ENCODE results near the gene OR10P1.

Gene OR10P1

GRCh38 chr12:55652352-55652751 is 15.7 kb downstream of the OR10P1 start:
- DNase-seq = peak; percentile 64

- no peak for DNase-seq
Observed at GRCh38 chr12:55653031-55653430, 16.3 kb downstream of the OR10P1 start.

- DNase-seq = no peak
Observed at GRCh38 chr12:55654511-55655214, 18.0 kb downstream of the OR10P1 start.

GRCh38 chr12:55657212-55657611 is 20.5 kb downstream of the OR10P1 start:
- no peak for DNase-seq

GRCh38 chr12:55658212-55658611 is 21.5 kb downstream of the OR10P1 start:
- DNase-seq = no peak

GRCh38 chr12:55658635-55659391 is 22.1 kb downstream of the OR10P1 start:
- DNase-seq = no peak

GRCh38 chr12:55659486-55660385 is 23.0 kb downstream of the OR10P1 start:
- DNase-seq = peak; percentile 45

- no peak for DNase-seq
Observed at GRCh38 chr12:55663391-55663790, 26.7 kb downstream of the OR10P1 start.

GRCh38 chr12:55664826-55665225 is 28.1 kb downstream of the OR10P1 start:
- DNase-seq = no peak

- no peak for DNase-seq
Observed at GRCh38 chr12:55666508-55666907, 29.8 kb downstream of the OR10P1 start.

- no peak for DNase-seq
Observed at GRCh38 chr12:55670276-55670675, 33.6 kb downstream of the OR10P1 start.

GRCh38 chr12:55671746-55672145 is 35.1 kb downstream of the OR10P1 start:
- no peak for DNase-seq

GRCh38 chr12:55673638-55674037 is 36.9 kb downstream of the OR10P1 start:
- DNase-seq = peak; percentile 72

- peak; percentile 77 for DNase-seq
Observed at GRCh38 chr12:55675666-55676065, 39.0 kb downstream of the OR10P1 start.

- DNase-seq = peak; percentile 90
Observed at GRCh38 chr12:55676707-55677106, 40.0 kb downstream of the OR10P1 start.

GRCh38 chr12:55679691-55680090 is 43.0 kb downstream of the OR10P1 start:
- DNase-seq = no peak

GRCh38 chr12:55681142-55682077 is 44.7 kb downstream of the OR10P1 start:
- peak; percentile 33 for DNase-seq

- DNase-seq = no peak
Observed at GRCh38 chr12:55682087-55682796, 45.5 kb downstream of the OR10P1 start.

- DNase-seq = no peak
Observed at GRCh38 chr12:55683676-55684075, 47.0 kb downstream of the OR10P1 start.

GRCh38 chr12:55684761-55685370 is 48.2 kb downstream of the OR10P1 start:
- DNase-seq = no peak

GRCh38 chr12:55685671-55686070 is 49.0 kb downstream of the OR10P1 start:
- no peak for DNase-seq
